H1 (cell line): ENCODE results near the gene SDSL. TPM values are rescaled to one million over a fixed set of nuclear protein-coding genes. Genes with fewer than 3 reads are reported as not detected.

ENCODE experiments used
- BRCA1 ChIP-seq: IDR thresholded peaks from 2 replicates; pipeline ENCODE4 v1.6.1; 2012; ENCODE audit warnings: low read depth, low read length, improper control_type of control experiment
- MAFK ChIP-seq: IDR thresholded peaks from 2 replicates; pipeline ENCODE4 v1.6.1; 2012; ENCODE audit warnings: low read depth, mild to moderate bottlenecking, improper control_type of control experiment, low read length
- NANOG ChIP-seq: IDR thresholded peaks from 2 replicates; pipeline ENCODE4 v1.6.1; 2011; ENCODE audit warnings: low read length, low read depth, mild to moderate bottlenecking, inconsistent platforms; ENCODE audit not compliant: insufficient read depth, poor library complexity, severe bottlenecking
- SP2 ChIP-seq: IDR thresholded peaks from 2 replicates; pipeline ENCODE4 v1.6.1; 2012; ENCODE audit warnings: mild to moderate bottlenecking, low read length, inconsistent platforms
- polyA plus RNA-seq, 7 experiments: library from polyadenylated mRNA; depleted of rRNA in 3 of 7; stranded (reverse) in 5 of 7; unstranded in 2 of 7; fragments of >200 nt in 5 of 7; fragments of 200-250 nt in 2 of 7; gene quantifications; 1 replicate in 5 of 7; 2 replicates in 1 of 7; 4 replicates in 1 of 7; pipeline versions ENCODE4 v1.2.1 to v1.2.3, GENCODE V29; 2011 to 2013; ENCODE audit warnings: missing spikeins in 2 of 7, mixed read lengths in 2 of 7
- total RNA-seq: library from RNA; stranded (reverse); fragmentation: NEBNext Ultra II Directional; extraction: Animal tissue kit (Norgen Biotek cat#: 25700); gene quantifications from 2 replicates; pipeline ENCODE4 v1.2.1, GENCODE V29; 2021
- TF ChIP-seq, protein P1 (sequence below): fragments of 300-600 bp; sonication (generic); IDR thresholded peaks from 2 replicates; pipeline ENCODE4 v1.7.1; 2012; ENCODE audit warnings: low read length, moderate library complexity, mild to moderate bottlenecking, inconsistent platforms; ENCODE audit not compliant: insufficient replicate concordance

The SDSL gene
- total and polyA plus RNA-seq, 2 of the 8 experiments (the other 6 are each of a cell fraction or from before 2014, with no cell fraction given) = 0.69 to 1.3 TPM

DNA sequence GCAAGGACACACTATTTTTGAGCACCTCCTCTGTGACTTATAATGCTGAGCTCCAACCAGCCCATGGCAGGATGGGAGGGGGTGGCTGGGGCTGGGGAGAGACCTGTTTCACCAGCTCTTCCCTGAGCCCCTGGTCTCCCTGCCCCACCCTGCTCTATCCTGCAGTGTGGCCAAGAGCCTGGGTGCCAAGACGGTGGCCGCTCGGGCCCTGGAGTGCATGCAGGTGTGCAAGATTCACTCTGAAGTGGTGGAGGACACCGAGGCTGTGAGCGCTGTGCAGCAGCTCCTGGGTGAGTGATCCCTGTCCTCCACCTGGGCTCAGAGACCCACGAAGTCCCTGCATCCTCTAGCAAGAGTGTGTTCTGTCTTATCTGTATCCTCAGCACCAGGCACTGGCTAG, 14.4 kb downstream of the SDSL start (continued):
- TF ChIP-seq, protein P1, sequence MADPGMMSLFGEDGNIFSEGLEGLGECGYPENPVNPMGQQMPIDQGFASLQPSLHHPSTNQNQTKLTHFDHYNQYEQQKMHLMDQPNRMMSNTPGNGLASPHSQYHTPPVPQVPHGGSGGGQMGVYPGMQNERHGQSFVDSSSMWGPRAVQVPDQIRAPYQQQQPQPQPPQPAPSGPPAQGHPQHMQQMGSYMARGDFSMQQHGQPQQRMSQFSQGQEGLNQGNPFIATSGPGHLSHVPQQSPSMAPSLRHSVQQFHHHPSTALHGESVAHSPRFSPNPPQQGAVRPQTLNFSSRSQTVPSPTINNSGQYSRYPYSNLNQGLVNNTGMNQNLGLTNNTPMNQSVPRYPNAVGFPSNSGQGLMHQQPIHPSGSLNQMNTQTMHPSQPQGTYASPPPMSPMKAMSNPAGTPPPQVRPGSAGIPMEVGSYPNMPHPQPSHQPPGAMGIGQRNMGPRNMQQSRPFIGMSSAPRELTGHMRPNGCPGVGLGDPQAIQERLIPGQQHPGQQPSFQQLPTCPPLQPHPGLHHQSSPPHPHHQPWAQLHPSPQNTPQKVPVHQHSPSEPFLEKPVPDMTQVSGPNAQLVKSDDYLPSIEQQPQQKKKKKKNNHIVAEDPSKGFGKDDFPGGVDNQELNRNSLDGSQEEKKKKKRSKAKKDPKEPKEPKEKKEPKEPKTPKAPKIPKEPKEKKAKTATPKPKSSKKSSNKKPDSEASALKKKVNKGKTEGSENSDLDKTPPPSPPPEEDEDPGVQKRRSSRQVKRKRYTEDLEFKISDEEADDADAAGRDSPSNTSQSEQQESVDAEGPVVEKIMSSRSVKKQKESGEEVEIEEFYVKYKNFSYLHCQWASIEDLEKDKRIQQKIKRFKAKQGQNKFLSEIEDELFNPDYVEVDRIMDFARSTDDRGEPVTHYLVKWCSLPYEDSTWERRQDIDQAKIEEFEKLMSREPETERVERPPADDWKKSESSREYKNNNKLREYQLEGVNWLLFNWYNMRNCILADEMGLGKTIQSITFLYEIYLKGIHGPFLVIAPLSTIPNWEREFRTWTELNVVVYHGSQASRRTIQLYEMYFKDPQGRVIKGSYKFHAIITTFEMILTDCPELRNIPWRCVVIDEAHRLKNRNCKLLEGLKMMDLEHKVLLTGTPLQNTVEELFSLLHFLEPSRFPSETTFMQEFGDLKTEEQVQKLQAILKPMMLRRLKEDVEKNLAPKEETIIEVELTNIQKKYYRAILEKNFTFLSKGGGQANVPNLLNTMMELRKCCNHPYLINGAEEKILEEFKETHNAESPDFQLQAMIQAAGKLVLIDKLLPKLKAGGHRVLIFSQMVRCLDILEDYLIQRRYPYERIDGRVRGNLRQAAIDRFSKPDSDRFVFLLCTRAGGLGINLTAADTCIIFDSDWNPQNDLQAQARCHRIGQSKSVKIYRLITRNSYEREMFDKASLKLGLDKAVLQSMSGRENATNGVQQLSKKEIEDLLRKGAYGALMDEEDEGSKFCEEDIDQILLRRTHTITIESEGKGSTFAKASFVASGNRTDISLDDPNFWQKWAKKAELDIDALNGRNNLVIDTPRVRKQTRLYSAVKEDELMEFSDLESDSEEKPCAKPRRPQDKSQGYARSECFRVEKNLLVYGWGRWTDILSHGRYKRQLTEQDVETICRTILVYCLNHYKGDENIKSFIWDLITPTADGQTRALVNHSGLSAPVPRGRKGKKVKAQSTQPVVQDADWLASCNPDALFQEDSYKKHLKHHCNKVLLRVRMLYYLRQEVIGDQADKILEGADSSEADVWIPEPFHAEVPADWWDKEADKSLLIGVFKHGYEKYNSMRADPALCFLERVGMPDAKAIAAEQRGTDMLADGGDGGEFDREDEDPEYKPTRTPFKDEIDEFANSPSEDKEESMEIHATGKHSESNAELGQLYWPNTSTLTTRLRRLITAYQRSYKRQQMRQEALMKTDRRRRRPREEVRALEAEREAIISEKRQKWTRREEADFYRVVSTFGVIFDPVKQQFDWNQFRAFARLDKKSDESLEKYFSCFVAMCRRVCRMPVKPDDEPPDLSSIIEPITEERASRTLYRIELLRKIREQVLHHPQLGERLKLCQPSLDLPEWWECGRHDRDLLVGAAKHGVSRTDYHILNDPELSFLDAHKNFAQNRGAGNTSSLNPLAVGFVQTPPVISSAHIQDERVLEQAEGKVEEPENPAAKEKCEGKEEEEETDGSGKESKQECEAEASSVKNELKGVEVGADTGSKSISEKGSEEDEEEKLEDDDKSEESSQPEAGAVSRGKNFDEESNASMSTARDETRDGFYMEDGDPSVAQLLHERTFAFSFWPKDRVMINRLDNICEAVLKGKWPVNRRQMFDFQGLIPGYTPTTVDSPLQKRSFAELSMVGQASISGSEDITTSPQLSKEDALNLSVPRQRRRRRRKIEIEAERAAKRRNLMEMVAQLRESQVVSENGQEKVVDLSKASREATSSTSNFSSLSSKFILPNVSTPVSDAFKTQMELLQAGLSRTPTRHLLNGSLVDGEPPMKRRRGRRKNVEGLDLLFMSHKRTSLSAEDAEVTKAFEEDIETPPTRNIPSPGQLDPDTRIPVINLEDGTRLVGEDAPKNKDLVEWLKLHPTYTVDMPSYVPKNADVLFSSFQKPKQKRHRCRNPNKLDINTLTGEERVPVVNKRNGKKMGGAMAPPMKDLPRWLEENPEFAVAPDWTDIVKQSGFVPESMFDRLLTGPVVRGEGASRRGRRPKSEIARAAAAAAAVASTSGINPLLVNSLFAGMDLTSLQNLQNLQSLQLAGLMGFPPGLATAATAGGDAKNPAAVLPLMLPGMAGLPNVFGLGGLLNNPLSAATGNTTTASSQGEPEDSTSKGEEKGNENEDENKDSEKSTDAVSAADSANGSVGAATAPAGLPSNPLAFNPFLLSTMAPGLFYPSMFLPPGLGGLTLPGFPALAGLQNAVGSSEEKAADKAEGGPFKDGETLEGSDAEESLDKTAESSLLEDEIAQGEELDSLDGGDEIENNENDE = no peak
- TF ChIP-seq NANOG = no peak
- no peak for TF ChIP-seq SP2
- no peak for TF ChIP-seq MAFK
- no peak for TF ChIP-seq BRCA1
- TF ChIP-seq, all 59 proteins: peak for 0
